Neural cell (in vitro differentiated cells): Measurements from ENCODE around the gene RAP1B. TPM values are rescaled to one million over a fixed set of nuclear protein-coding genes. Genes with fewer than 3 reads are reported as not detected.

Source experiments
- H2AFZ ChIP-seq: fragments of 200-600, 300-800 bp; sonication (generic), shearing (Covaris generic); 2 replicates; pipeline ENCODE4 v1.6.0; 2014; ENCODE audit warnings: low read depth, mild to moderate bottlenecking, antibody characterized with exemption, low read length, moderate library complexity
- H3F3A ChIP-seq: fragments of 200-600 bp; shearing (Covaris generic); 2 replicates; pipeline ENCODE4 v1.6.1; 2016; ENCODE audit warnings: mild to moderate bottlenecking, moderate library complexity, mixed read lengths, antibody characterized with exemption, low read length; ENCODE audit not compliant: insufficient read depth, poor library complexity, severe bottlenecking
- H3K27ac ChIP-seq: fragments of 200-600, 300-800 bp; sonication (generic), shearing (Covaris generic); 2 replicates; pipeline ENCODE4 v1.5.1; 2014; ENCODE audit warnings: mild to moderate bottlenecking, low read length, moderate library complexity
- H3K27me3 ChIP-seq: fragments of 300-800, 200-600 bp; sonication (generic), shearing (Covaris generic); 2 replicates; pipeline ENCODE4 v1.6.0; 2014; ENCODE audit warnings: mild to moderate bottlenecking, low read depth, low read length, moderate library complexity; ENCODE audit not compliant: insufficient read depth
- H3K36me3 ChIP-seq: fragments of 300-800, 200-600 bp; sonication (generic), shearing (Covaris generic); 2 replicates; pipeline ENCODE4 v1.5.1; 2014; ENCODE audit warnings: mild to moderate bottlenecking, antibody characterized with exemption, low read length, moderate library complexity; ENCODE audit not compliant: insufficient read depth
- H3K4me2 ChIP-seq: fragments of 300-800, 200-600 bp; sonication (generic), shearing (Covaris generic); 2 replicates; pipeline ENCODE4 v1.6.0; 2014; ENCODE audit warnings: mild to moderate bottlenecking, low read length
- H3K4me3 ChIP-seq: fragments of 300-800, 200-600 bp; sonication (generic), shearing (Covaris generic); 2 replicates; pipeline ENCODE4 v1.5.1; 2014; ENCODE audit warnings: mild to moderate bottlenecking, low read length, moderate library complexity
- H3K79me2 ChIP-seq: fragments of 200-600 bp; shearing (Covaris generic); replicated peaks from 2 replicates; pipeline ENCODE4 v1.6.0; 2014; ENCODE audit warnings: mild to moderate bottlenecking, low read length, moderate library complexity; ENCODE audit not compliant: insufficient read depth
- H3K9ac ChIP-seq: fragments of 300-800, 200-600 bp; sonication (generic), shearing (Covaris generic); 2 replicates; pipeline ENCODE4 v1.6.1; 2016; ENCODE audit warnings: mild to moderate bottlenecking, low read length, mixed read lengths
- H3K9me2 ChIP-seq: fragments of 200-600 bp; shearing (Covaris generic); 2 replicates; pipeline ENCODE4 v1.6.1; 2016; ENCODE audit warnings: mild to moderate bottlenecking, low read length, mixed read lengths; ENCODE audit not compliant: insufficient read depth
- H3K9me3 ChIP-seq: fragments of 200-600, 300-800 bp; sonication (generic), shearing (Covaris generic); 2 replicates; pipeline ENCODE4 v1.6.1; 2016; ENCODE audit warnings: mild to moderate bottlenecking, mixed run types, low read length, moderate library complexity, mixed read lengths
- H4K20me1 ChIP-seq: fragments of 200-600 bp; shearing (Covaris generic); 2 replicates; pipeline ENCODE4 v1.6.1; 2016; ENCODE audit warnings: mild to moderate bottlenecking, mixed run types; ENCODE audit not compliant: insufficient read depth
- EP300 ChIP-seq: fragments of 450-650 bp; conservative IDR thresholded peaks from 2 replicates; pipeline ENCODE4 v1.6.1; 2014; ENCODE audit warnings: antibody characterized with exemption, mild to moderate bottlenecking, moderate library complexity; ENCODE audit not compliant: poor library complexity, severe bottlenecking
- EZH2 ChIP-seq: fragments of 200-600, 300-800 bp; shearing (Covaris generic), sonication (generic); IDR thresholded peaks from 2 replicates; pipeline ENCODE4 v1.6.1; 2014; ENCODE audit warnings: antibody characterized with exemption, low read length, borderline replicate concordance, mild to moderate bottlenecking; ENCODE audit not compliant: insufficient read depth, poor library complexity, severe bottlenecking
- MXI1 ChIP-seq: fragments of 450-650 bp; conservative IDR thresholded peaks from 2 replicates; pipeline ENCODE4 v1.6.1; 2014; ENCODE audit warnings: antibody characterized with exemption, mild to moderate bottlenecking; ENCODE audit not compliant: poor library complexity, severe bottlenecking
- POLR2AphosphoS5 ChIP-seq: IDR thresholded peaks from 2 replicates; pipeline ENCODE4 v1.6.1; 2012
- RAD21 ChIP-seq: fragments of 450-650 bp; conservative IDR thresholded peaks from 2 replicates; pipeline ENCODE4 v1.6.1; 2014; ENCODE audit warnings: antibody characterized with exemption, mild to moderate bottlenecking, moderate library complexity
- SMC3 ChIP-seq: fragments of 450-650 bp; conservative IDR thresholded peaks from 2 replicates; pipeline ENCODE4 v1.6.1; 2014; ENCODE audit warnings: antibody characterized with exemption, mild to moderate bottlenecking, moderate library complexity; ENCODE audit not compliant: poor library complexity
- TAF1 ChIP-seq: IDR thresholded peaks from 2 replicates; pipeline ENCODE4 v1.6.1; 2012; ENCODE audit warnings: low read depth
- polyA plus RNA-seq: library from polyadenylated mRNA; depleted of rRNA; stranded (reverse); fragments of >200 nt; gene quantifications from 2 replicates; pipeline ENCODE4 v1.2.3, GENCODE V29; 2014
- TF ChIP-seq, protein P1 (sequence below): fragments of 450-650 bp; IDR thresholded peaks from 2 replicates; pipeline ENCODE4 v1.5.1; 2014; ENCODE audit warnings: antibody characterized with exemption, mild to moderate bottlenecking, moderate library complexity; ENCODE audit not compliant: poor library complexity, severe bottlenecking
- TF ChIP-seq, protein P2 (sequence below): IDR thresholded peaks from 2 replicates; pipeline ENCODE4 v1.6.1; 2012; ENCODE audit warnings: borderline replicate concordance

Gene RAP1B
- polyA plus RNA-seq, 1 donor from 2014 or later, result 209 TPM

DNA sequence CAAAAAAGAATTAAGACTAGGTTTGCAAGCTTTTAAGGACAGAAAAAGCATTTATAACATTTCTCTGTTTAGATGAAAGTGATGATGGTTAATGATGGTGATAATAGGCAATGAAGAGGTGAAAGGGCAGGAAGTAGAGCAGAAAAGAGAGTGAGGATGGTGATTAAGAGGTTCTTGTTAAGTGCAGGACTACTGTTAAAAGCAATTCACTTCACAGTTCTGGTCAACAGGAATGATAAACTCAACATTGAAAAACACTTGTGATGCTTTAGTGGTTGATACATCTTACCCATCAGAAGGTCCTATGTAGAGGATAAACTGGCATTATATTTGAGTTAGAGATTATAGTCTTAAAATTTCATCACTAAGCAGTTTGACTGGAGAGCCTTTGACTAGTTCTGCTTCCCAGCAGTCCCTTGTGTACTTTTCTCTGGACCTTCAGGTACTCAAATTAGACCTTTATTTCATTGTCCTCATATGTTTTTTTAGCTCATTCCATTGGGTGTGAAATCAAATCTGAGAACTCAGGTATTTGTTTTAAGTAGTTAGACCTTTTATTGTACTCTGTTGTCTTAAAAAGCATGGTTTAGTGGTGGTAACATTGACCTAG, 10.9 kb downstream of the RAP1B start:
- H4K20me1 ChIP-seq, result no peaks in the 10 kb centered on the region
- H3K9ac ChIP-seq, result no peak overlapping the region
- H3K9me3 ChIP-seq, result no peaks in the 10 kb centered on the region
- H3K4me3 ChIP-seq, result no peak overlapping the region
- TF ChIP-seq EP300 (no peak), MXI1 (no peak), SMC3 (no peak), EZH2 (no peak), RAD21 (no peak), TAF1 (no peak), POLR2AphosphoS5 (no peak)
- TF ChIP-seq, protein P1, sequence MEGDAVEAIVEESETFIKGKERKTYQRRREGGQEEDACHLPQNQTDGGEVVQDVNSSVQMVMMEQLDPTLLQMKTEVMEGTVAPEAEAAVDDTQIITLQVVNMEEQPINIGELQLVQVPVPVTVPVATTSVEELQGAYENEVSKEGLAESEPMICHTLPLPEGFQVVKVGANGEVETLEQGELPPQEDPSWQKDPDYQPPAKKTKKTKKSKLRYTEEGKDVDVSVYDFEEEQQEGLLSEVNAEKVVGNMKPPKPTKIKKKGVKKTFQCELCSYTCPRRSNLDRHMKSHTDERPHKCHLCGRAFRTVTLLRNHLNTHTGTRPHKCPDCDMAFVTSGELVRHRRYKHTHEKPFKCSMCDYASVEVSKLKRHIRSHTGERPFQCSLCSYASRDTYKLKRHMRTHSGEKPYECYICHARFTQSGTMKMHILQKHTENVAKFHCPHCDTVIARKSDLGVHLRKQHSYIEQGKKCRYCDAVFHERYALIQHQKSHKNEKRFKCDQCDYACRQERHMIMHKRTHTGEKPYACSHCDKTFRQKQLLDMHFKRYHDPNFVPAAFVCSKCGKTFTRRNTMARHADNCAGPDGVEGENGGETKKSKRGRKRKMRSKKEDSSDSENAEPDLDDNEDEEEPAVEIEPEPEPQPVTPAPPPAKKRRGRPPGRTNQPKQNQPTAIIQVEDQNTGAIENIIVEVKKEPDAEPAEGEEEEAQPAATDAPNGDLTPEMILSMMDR, result no peak
- TF ChIP-seq, protein P2, sequence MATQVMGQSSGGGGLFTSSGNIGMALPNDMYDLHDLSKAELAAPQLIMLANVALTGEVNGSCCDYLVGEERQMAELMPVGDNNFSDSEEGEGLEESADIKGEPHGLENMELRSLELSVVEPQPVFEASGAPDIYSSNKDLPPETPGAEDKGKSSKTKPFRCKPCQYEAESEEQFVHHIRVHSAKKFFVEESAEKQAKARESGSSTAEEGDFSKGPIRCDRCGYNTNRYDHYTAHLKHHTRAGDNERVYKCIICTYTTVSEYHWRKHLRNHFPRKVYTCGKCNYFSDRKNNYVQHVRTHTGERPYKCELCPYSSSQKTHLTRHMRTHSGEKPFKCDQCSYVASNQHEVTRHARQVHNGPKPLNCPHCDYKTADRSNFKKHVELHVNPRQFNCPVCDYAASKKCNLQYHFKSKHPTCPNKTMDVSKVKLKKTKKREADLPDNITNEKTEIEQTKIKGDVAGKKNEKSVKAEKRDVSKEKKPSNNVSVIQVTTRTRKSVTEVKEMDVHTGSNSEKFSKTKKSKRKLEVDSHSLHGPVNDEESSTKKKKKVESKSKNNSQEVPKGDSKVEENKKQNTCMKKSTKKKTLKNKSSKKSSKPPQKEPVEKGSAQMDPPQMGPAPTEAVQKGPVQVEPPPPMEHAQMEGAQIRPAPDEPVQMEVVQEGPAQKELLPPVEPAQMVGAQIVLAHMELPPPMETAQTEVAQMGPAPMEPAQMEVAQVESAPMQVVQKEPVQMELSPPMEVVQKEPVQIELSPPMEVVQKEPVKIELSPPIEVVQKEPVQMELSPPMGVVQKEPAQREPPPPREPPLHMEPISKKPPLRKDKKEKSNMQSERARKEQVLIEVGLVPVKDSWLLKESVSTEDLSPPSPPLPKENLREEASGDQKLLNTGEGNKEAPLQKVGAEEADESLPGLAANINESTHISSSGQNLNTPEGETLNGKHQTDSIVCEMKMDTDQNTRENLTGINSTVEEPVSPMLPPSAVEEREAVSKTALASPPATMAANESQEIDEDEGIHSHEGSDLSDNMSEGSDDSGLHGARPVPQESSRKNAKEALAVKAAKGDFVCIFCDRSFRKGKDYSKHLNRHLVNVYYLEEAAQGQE, result no peak
- H2AFZ ChIP-seq, result no peak overlapping the region
- no peaks in the 10 kb centered on the region for H3K27me3 ChIP-seq
- no peaks in the 10 kb centered on the region for H3K36me3 ChIP-seq
- H3K4me2 ChIP-seq, result no peak overlapping the region
- H3F3A ChIP-seq, result no peaks in the 10 kb centered on the region
- peaks cover 85% of the 10 kb centered on the region for H3K79me2 ChIP-seq
- no peak overlapping the region for H3K27ac ChIP-seq
- no peaks in the 10 kb centered on the region for H3K9me2 ChIP-seq

DNA sequence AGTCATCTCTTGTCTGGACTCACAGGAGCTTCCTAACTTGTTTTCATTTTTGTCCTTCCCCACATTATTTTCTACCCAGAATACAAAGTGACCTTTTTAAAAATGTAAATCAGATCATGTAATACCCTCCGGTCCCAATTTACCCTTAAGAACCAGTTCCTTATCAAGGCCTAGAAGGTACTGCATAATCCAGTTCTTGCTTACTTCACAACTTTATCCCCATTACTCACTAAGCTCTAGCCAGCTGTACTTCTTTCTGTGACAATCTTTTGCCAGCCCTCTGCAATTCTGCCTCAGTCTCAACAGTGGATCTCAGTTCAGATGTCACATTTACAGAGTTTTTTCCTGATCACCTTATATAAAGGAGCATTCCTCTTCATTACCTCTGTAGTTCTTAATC, 11.6 kb downstream of the RAP1B start:
- Histone ChIP-seq H3K27ac (no peak overlapping the region), H3F3A (no peaks in the 10 kb centered on the region), H3K27me3 (no peaks in the 10 kb centered on the region), H3K79me2 (peaks cover 78% of the 10 kb centered on the region), H3K9me2 (no peaks in the 10 kb centered on the region), H3K4me2 (no peak overlapping the region), H3K9me3 (no peaks in the 10 kb centered on the region), H3K4me3 (no peak overlapping the region), H3K9ac (no peak overlapping the region), H2AFZ (no peak overlapping the region), H3K36me3 (no peaks in the 10 kb centered on the region), H4K20me1 (no peaks in the 10 kb centered on the region)
- TF ChIP-seq MXI1 (no peak), RAD21 (no peak), SMC3 (no peak), EP300 (no peak), POLR2AphosphoS5 (no peak), TAF1 (no peak), EZH2 (no peak)
- TF ChIP-seq, protein P2, result no peak
- TF ChIP-seq, protein P1, result no peak
